Measurements from ENCODE around the gene MILR1.
"Not testable (repeated sequence)": the region's sequence is repeated elsewhere in the genome, so short reads cannot be mapped to it uniquely, and the experiment has no call there.

Gene MILR1, protein sequence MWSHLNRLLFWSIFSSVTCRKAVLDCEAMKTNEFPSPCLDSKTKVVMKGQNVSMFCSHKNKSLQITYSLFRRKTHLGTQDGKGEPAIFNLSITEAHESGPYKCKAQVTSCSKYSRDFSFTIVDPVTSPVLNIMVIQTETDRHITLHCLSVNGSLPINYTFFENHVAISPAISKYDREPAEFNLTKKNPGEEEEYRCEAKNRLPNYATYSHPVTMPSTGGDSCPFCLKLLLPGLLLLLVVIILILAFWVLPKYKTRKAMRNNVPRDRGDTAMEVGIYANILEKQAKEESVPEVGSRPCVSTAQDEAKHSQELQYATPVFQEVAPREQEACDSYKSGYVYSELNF

DNA sequence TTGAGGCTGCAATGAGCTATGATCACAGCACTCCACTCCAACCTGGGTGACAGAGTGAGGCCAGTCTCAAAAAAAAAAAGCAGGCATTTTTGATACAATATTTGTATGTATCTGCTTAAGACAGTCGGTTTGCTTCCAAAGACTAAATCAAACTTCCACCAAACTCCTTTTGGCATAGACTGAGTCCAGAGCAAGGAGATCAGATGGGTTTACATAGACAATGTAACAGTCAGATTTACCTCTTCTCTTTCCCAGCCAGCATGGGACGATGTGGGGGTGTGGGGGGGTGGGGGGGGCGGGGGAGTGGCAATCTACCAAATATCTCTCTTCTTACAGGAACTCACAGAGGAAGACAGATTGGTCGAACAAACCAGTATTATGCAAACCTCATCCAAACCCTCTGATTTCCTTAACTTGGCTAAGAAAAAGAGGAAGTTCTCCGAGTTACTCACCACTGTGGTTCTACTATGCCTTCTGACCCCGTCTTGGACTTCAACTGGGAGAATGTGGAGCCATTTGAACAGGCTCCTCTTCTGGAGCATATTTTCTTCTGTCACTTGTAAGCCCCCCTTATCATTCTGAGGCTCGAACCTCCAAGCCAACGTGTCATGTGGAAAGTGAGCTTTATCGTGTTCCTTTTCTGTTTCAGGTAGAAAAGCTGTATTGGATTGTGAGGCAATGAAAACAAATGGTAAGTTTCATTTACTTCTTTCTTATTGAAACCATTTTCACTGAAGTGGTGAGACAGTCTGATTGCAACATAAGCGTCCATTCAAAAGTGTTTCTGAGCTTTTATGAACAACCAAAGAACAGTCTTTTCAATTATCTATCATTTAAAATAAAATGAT lies at the start of gene MILR1:
Gene MILR1, plus strand, starts transcription at position 451 of the 848 bp plus-strand sequence. Its CDS starts 54 bp downstream, at position 505.
- no peak for FAIRE-seq

DNA sequence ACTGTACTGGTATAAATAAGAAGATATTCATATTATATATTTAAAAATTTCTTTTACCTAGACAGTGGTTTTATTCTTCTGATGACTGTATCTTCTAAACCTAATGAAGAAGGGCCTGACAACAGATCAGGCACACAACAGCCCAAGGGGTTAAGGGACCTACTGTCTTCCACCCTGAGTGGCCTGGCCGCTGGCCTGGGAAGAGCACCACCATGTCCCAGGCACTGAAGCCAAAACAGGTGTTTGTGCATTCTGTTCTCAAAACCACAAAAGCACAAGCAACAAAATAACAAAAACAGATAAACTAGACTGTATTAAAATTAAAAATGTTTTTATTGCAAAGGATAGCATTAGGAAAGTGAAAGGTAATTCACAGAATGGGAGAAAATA lies 49.2 kb upstream of the MILR1 start:
- no peak for FAIRE-seq

DNA sequence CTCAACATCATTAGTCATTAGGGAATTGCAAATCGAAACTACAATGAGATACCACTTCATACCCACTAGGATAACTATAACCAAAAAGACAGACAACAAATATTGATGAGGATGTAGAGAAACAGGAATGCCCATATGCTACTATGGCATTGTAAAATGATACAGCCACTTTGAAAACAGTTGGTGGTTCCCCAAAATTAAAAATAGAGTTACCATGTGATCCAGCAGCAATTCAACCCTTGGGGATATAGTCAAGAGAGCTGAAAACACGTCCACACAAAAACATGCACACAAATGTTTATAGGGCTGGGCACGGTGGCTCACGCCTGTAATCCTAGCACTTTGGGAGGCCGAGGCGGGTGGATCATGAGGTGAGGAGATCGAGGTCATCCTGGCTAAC lies 48.3 kb upstream of the MILR1 start:
- no peak for FAIRE-seq

DNA sequence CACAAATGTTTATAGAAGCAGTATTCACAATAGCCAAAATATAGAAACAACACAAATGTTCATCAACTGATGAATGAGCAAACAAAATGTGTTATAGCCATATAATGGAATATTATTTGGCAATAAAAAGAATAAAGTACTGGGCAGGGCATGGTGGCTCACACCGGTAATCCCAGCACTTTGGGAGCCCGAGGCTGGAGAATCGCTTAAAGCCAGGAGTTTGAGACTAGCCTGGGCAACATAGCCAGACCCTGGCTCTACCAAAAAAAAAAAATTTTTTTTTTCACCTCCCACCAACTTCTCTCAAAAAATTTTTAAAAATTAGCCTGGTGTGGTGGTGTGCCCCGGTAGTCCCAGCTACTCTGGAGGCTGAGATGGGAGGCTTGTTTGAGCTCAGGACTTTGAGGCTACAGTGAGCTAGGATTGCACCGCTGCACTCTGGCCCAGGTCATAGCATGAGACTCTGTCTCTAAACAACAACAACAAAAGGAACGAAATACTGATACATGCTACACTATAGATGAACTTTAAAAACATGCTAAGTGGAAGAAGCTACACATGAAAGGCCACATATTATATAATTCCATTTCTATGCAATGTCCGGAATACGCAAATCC lies 47.6 kb upstream of the MILR1 start:
- FAIRE-seq, result no peak

DNA sequence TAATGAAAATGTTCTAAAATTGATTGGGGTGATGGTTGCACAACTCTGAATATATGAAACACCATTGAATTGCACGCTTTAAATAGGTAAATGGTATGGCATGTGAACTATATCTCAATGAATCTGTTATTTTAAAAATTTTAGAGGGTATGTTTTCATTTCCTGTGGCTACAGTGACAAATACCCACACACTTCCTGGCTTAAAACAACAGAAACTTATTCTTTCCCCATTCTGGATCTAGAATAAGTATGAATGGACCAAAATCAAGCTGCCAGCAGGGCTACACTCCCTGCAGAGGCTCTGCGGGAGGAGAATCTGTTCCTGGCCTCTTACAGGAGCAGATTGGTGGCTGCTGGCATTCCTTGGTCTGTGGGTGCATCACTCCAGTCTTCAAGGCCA lies 47.0 kb upstream of the MILR1 start:
- FAIRE-seq, result no peak

DNA sequence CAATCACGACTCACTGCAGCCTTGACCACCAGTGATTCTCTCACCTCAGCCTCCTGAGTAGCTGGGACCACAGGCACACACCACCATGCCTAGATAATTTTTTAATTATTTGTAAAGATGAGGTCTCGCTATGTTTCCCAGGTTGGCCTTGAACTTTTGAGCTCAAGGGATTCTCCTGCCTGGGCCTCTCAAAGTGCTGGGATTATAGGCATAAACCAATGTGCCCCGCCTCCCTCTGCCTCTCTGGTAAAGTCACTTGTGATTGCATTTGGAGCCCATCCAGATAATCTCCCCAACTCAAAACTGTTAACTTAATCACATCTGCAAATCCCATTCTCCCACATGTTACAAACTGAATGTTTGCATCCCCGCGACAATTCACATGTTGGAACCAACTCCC lies 46.4 kb upstream of the MILR1 start:
- no peak for FAIRE-seq

DNA sequence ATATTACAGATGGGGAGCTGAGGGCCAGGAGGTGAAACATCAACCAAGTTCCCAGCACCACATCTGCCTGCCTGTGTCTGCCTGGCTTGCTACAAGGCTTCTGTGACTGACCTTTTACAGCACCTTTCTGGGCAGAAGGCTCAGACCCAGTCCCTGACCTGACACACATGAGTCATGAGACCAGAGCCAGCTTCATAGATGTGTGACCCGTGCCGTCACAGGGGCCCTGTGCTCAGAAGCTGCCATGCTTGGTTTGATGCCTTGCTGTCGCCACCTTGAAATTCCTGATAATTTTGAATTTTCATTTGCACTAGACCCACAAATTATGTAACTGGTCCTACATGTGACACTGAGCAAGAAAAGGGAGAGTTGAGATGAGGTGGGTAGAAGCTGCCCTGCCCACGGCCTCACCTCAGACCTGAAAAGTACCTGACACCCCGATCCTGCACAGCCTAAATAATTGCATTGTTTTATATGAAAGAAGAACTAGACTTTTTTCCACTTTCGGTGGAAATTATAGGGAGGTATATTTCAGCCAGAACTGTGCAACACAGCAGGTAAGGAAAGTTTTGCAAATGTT lies 44.9 kb upstream of the MILR1 start:
- FAIRE-seq, result no peak

DNA sequence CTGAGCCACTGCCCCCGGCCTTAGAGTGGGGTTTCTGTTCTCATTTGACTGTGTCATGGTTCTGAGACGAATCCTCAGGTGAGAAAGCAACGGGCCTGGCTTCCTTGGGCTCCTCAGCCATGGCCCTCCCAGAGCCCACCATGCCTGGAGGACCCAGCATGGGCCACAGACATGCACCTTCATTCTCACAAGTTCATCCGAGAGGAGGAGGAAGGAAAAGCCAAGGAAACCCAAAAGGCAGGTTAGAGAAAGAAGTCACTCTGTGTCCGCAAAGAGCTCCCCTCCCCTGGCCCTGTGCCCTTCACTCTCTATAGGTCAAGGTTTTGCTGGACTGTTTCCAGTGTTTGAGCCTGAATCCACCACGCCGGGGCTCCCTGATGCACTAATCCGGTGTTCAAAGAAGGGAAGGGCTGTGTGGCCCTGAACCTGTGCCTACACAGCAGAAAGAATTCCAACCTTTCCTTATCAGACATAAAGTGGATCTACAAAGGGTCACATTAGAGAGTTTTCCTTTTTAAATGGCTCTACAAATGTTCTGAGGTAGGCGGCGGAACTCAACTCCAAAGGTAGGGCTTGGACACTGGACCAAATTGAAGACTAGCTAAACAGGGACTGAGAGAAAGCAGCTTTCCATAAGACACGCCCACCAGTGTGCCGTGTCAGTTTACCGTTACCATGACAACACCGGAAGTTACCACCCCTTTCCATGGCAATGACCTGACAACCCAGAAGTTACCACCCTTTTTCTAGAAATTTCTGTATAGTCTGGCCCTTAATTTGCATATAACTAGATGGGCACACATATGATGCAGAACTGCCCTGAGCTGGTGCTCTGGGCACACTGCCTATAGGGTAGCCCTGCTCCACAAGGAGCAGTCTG lies 42.4 kb upstream of the MILR1 start:
- no peak for FAIRE-seq

DNA sequence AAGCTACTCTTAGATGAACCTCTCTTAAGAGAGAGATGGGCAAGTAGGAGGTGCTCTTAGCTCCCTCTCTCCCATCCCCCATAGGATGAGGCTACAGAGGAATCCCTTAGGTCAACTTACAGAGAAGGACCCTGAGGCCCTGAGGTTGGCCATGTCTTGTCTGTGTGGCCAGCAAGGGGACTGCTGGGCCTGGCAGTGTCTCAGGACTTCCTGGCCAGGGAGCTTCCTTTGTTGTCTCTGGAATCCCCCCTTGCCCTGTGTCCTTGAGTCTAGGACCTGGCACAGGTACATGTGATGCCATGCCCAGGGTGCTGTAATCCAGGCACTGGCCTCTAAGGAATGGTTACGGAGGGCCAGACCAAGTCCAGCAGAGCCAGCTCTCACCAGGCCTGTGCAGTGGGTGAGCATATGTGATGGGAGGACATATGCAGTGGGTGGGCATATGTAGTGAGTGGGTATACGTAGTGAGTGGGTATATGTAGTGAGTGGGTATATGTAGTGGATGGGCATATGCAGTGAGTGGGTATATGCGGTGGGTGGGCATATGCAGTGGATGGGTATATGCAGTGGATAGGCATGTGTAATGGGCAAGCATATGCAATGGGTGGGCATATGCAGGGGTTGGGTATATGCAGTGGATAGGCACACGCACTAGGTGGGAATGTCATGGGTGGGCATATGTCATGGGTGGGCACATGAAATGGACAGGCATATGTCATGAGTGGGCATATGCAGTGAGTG lies 38.0 kb upstream of the MILR1 start:
- FAIRE-seq, result no peak

DNA sequence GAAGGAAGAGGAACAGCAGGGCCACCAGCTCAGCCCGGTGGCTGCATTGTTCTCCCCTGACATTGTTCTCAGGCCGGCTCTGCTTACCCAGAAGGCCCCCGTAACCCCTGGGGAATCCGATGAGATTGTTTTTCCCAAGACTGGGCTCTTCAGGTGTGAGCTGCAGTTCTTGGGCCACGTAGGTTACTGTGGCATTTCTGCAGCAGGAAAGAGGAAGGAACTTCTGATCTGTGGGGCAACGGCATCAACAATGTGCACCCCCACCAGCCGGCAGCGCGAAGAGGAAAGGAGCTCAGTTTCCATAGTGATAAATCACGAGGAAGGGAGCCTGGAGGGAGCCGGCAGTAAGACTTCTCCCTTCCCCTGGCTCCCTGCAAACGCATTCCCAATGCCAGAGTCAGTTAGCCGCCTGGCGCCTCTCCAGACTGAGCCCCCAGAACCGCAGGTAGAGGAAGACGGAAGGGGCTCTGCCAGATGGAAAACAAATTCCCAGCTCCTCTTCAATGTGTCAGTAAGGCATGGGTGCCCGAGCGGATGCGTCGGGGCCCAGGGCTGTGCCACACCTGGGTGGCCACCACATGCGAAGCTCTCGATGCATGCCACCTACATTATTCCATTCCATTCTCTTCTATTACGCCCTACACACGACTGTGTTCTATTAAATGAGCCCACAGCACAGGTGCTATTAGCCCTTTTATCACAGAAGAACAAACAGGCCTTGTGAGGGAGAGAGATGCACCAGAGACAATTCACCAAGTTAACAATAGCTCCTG lies 36.7 kb upstream of the MILR1 start:
- no peak for FAIRE-seq

DNA sequence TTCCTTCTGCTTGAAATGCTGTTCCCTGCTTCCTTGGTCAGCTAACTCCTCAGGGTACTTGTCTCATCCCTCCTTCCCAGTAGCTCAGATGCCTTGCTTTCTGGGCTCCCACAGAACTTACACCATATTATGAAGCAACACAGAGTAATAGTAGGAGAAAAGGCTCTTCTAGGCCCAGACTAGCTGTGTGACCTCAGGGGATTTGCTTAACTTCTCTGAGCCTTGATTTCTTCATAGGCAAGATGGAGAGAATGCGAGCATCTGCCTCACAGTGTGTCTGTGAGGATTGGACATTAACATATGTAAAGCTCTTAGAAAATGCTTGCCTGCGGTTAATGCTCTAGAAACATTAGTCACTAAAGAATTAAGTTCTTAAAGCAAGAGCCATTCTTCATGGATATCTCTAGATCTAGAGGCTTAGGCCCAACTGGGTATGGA lies 36.0 kb upstream of the MILR1 start:
- FAIRE-seq, result no peak

DNA sequence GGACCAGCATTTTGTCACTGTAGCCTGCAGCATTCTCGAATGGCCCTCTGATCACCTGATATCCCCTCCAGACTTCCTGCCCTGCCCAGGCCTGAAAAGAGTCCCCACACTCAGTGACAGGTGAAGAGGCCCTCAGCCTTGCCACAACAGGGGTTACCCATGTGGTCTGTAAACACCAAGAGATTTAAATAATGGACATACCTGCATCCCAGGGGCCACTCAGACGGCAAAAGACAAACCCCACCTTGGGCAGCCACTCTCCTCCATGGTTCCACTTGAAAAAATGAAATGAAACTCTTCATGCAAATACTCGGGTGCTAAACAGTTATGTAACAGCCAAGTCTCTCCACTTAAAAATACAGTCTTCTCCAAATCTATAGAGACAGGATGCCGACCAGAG lies 35.4 kb upstream of the MILR1 start:
- FAIRE-seq, result no peak

DNA sequence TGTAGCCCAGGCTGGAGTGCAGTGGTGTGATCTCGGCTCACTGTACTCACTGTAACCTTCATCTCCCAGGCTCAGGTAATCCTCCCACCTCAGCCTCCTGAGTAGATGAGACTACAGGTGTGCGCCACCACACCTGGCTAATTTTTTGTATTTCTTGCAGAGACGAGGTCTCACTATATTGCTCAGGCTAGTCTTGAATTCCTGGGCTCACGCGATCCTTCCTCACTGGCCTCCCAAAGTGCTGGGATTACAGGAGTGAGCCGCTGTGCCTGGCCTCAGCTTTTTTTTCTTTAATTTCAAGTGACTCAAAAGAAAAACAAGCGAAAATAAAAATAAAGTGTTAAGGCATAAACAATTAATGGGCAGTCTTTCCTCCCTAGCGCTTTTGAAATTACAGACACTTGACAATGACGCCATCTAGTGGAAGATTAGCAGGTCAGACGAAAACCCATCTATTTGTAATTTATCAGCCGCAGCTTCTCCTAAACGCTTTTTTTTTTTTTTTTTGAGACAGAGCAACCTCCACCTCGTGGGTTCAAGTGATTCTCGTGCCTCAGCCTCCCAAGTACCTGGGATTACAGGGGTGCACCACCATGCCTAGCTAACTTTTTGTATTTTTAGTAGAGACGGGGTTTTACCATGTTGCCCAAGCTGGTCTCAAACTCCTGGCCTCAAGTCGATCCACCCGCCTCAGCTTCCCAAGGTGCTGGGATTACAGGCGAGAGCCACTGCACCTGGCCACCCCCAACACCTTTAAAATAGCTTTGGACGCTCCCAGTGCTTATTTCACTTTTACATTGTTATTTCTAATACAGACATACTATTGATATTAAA lies 30.2 kb upstream of the MILR1 start:
- FAIRE-seq, result no peak

DNA sequence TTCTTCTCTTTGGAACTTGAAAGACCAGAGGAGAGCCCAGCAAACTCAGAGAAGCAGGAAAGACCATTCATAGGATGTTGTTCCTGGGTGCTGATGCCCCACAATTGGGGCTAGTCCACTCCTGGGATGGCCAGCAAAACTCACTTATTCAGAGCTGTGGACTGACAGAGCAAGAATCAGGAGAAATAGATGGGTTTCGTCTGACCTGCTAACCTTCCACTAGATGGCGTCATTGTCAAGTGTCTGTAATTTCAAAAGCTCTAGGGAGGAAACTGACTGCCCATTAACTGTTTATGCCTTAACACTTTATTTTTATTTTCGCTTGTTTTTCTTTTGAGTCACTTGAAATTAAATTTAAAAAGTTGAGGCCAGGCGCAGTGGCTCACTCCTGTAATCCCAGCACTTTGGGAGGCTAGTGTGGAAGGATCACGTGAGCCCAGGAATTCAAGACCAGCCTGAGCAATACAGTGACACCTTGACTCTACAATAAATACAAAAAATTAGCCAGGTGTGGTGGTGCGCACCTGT lies 28.7 kb upstream of the MILR1 start:
- FAIRE-seq, result no peak

DNA sequence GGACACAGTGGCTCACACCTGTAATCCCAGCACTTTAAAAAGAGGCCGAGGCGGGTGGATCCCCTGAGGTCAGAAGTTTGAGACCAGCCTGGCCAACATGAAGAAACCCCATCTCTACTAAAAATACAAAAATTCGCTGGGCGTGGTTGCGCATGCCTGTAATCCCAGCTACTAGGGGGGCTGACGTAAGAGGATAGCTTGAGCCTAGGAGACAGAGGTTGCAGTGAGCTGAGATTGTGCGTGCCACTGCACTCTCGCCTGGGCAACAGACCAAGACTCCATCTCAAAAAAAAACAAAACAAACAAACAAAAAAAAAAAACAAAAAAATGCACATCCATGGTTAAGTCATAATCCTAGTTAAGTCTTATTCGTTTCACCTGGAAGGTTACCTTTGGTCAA lies 26.8 kb upstream of the MILR1 start:
- FAIRE-seq, result not testable (repeated sequence)

DNA sequence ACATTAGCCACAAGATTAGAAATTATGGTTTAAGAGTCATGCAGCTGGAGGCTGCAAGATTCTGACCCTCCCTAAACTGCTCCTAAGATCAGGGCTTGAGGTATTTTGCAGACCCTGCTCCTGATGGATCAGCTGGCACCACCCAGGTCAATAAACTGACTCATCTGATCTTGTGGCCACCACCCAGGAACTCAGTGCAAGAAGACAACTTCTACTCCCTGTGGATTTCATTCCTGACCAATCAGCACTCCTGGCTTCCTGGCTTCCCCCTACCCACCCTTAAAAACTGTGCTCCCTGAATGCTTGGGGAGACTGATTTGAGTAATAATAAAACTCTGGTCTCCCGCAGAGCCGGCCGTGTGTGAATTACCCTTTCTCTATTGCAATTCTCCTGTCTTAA lies 25.0 kb upstream of the MILR1 start:
- FAIRE-seq, result no peak

DNA sequence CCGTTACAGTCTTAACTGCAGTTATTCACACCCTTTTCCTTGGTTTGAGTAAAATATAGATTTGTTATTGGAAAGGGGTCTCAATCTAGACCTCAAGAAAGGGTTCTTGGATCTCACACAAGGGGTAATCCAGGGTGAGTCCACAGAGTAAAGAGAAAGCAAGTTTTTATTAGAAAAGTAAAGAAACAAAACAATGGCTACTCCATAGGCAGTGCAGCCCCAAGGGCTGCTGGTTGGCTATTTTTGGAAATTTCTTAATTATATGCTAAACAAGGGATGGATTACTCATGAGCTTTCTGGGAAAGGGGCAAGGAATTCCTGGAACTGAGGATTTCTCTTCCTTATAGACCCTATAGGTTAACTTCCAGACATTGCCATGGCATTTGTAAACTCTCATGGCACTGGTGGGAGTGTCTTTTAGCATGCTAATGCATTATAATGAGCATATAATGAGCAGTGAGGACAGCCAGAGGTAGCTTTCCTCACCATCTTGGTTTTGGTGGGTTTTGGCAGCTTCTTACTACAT lies 24.5 kb upstream of the MILR1 start:
- no peak for FAIRE-seq

DNA sequence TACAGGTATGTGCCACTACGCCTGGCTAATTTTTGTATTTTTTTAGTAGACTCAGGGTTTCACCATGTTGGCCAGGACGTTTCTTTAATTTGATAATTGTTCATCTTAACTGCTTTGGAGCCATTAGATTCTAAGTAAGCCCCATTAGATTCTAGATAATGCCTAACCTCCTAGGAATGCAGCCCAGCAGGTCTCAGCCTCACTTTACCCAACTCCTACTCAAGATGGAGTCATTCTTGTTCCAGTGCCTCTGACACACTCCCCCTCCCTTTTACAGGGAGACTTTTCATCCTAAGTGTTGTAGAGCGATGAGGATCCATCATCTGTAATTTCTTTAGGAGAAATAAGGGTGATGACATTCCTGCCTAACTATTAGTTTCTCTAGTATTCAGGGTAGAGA lies 23.7 kb upstream of the MILR1 start:
- FAIRE-seq, result no peak

DNA sequence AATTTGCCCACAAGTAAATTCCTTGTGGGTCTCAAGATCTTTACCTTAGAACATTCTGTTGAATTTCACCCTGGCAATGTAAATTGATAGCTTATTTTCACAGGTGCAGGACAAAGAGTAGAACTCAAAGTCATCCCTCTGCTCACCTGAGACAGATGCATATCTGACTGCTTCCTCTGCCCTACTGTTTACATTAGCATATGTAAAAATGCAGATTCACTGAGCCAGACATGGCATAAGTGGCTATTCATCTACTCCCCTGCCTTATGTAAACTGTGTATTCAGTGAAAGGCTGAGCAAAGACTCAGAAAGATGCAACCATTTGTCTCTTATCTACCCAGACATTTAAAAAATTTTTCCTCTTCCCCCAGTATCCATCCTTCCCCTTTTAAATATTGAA lies 22.3 kb upstream of the MILR1 start:
- FAIRE-seq, result no peak
